T1000 (cell line): ENCODE measurements around the gene SOX1.

ENCODE experiments used
- DNase-seq: peaks from one replicate; lab custom pipeline; 2025; ENCODE audit warnings: mixed read lengths; lab: John Stamatoyannopoulos, UW

SOX1 gene

GRCh38 chr13:112058941-112059340 lies 8.0 kb upstream of the SOX1 start:
- no peak for DNase-seq

- no peak for DNase-seq
These were observed 7.3 kb upstream of the SOX1 start for GRCh38 chr13:112059457-112060281.

- no peak for DNase-seq
These were observed 6.6 kb upstream of the SOX1 start for GRCh38 chr13:112060282-112060830.

- DNase-seq, result no peak
These were observed 6.0 kb upstream of the SOX1 start for GRCh38 chr13:112060899-112061366.

DNA sequence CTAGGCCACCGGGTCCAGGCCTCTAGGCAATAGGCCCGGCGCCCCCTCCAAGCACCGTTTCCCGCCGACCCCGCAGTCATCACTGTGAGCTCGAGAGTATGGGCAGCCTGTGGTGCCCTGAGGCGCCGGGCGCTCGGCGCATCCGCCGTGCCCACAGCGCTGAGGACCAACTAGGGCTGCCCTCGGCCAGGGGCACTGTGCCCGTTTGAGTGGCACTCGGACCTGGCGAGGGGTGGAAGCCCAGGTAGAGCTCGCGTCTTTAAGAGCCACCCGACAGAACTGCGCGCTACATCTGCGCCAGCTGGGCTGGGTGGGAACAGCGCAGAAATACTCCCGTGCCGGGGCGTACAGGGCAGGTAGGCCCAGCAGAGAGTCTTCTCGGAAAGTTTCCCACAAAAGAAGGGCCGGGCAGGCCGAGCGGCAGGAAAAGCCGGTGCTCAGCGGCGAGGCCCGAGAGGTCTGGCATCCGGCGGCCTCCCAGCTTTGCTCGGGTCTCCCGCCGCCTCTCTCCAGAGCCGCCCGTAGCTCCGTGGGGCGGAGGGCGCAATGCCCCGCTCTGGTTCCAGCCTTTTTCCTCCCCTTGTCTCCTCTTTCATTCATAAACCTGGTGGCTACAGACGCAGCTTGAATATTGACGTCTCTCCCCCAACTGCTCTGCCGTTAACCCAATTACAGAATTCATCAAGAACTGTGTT lies 5.4 kb upstream of the SOX1 start:
- DNase-seq, result no peak

GRCh38 chr13:112062072-112062567 lies 4.8 kb upstream of the SOX1 start:
- DNase-seq, result no peak

DNA sequence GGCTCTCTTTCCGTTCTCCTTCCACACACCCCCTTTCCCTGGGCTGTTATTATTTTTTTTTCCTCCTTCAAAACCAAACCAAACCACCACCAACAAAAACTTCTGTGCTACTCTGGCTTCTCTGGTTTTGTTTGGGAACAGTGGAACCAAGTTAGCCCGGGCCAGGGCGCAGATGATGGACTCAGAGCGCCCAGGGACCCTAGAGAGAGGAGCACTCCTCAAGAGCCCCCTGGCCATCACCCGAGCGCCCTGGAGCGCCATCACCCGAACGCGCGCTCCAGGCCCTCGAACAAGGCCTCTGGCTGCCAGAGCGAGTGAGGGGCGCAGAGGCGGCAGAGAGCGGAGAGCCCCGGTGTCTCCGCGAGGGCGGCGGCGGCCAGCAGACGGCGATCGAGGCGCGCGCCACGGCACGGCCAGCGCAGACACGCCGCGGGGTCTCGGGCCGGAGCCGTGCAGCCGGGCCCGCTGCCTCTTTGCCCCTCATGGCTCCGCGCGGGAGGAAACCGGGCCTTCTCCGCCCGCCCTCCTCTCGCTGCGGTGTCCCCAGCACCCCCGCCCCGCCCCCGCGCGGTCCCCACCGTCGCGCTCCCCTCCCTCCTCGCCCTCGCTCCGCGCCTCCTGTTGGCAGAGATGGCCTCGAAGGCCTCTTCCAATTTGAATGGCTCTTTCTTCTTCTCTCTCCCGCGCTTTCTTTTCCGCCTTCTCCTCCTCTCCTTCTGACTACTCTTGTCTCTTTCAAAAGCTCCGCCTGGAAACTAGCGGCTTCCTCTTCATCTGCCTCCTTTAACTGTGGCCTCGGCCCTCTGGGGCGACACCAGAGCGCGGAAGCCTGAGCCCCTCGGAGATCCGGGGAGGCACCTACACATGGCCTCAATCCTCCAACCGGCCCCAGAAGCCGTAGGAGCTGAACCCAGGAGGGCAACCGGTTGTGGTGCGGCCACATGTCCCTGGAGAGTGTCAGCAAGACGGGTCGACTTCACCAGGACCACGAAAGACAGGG lies 4.1 kb upstream of the SOX1 start:
- no peak for DNase-seq

- no peak for DNase-seq
These were observed 3.1 kb upstream of the SOX1 start for GRCh38 chr13:112063807-112064206.

DNA sequence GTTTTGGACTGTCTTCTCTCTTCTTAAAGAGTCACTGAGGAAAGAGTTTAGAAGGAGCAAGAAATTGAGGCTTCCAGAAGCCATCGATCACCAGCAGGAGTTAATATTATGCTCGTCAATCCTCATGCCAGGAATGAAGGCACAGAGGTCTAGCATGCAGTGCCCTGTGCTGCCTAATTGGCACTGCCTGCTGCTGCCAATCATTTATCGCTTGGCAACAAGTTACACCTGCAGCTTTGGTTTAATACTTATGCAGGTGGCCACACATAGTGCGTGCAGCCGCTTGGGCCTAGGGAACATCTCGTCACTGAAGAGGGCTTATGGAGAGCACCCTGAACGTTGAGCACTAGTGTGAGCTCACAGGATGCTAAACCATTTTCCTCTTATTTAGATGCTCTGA lies 2.7 kb upstream of the SOX1 start:
- no peak for DNase-seq

DNA sequence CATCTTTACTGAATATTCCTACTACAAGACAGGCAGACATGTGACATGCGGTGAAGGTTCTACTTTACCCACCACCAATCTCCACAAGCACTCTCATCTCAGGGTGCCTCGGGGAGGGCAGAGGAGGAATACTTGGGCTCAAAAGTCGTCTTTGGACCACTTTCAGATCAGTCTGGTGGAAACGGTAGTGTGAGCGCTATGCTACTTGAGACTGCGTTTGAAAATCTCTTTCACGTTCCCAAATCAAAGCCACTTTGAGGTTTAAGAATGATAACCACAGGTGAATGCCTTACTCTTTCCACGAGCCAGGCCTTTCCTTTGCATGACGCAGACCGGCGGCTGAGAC lies 1.5 kb upstream of the SOX1 start:
- DNase-seq, result no peak

GRCh38 chr13:112065867-112066623 lies 904 bp upstream of the SOX1 start:
- no peak for DNase-seq

DNA sequence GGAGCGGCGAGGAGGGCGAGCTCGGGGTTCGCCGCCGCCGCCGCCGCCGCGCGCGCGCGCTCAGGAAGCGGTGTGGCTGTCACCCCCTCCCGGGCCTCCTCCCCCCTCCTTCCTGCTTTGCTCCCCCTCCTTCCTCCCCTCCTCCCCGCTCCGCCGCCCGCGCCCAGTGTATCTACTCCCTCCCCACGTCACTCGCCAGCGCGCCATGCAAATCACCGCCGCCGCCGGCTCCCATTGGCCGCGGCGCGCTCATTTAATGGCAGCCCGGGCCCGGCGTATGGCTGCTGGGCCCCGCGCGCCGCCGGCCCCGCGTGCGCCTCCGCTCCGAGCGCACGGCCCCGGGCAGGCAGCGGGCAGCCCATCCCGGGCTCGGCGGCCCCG lies 335 bp upstream of the SOX1 start:
- peak; percentile 70 for DNase-seq

- no peak for DNase-seq
These were observed 1.1 kb downstream of the SOX1 start for GRCh38 chr13:112067871-112068539.

GRCh38 chr13:112068540-112069060 lies 1.7 kb downstream of the SOX1 start:
- DNase-seq, result no peak

DNA sequence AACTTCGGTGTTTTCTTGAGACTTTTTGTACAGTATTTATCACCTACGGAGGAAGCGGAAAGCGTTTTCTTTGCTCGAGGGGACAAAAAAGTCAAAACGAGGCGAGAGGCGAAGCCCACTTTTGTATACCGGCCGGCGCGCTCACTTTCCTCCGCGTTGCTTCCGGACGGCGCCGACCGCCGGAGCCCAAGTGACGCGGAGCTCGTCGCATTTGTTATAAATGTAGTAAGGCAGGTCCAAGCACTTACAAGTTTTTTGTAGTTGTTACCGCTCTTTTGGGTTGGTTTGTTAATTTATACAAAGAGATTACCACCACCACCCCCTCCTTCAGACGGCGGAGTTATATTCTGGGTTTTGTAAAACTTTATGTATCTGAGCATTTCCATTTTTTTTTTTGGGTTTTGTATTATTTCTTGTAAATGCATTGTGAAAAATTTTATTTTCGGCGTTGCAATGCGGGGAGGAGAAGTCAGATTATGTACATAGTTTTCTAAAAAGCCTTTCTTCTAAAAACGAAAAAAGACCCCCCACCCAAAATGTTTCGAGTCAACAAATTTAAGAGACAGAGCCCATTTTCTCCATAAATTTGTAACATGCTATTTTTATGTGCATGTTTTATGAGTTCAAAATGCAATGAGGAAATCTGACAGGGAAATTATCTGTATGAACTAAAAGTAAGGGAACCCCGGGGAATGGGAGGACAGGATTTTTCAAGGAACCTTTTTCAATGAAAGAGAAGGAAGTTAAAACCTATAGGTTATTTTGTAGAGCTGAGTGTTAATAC lies 2.3 kb downstream of the SOX1 start:
- DNase-seq, result no peak

DNA sequence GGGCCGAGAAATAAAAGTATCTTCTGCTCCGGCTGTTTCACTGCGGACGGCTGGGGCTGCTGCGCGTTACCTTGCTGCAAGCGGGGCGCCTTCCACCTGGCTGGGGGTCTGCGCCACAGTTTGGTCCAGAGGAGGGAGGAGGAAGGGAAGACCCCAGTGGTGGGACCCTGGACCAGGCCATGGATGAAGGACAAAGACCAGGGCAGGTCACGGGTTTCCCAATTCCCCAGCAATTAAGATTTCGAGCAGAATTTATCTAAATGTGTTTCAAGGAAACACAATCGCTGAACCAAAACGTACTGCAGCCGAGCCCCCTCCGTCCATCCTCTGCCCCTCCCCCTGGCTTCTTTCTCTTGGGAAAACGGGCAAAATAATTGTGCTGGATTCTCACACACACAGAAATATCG lies 2.9 kb downstream of the SOX1 start:
- no peak for DNase-seq

DNA sequence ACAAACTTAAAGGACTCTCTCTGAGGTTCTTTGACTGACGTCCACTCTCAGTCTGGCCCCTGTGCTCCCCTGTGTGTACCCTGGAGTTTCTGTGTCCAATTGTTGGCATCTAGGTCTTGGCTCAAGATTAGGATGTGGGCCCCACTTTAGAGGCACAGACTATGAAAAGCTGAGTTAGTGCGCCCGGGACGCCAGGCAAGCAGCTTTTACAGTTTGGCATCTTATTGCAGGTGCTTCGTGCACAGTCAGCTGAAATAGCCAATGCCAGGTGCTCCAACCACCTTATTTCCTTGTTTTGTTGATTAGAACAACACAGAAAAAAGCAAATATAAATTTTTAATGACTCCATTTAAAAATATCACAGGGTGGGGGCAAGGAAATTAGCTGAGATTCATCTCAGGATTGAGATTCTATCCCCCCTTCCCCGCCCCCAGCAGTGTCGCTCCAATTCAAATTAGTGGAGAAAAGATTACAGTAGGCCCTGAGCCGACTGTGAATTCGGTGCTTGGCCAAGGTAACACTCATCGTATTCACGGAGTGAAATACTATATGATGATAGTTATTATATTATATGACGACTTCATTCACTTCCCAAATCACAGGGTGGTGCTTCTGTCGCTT lies 4.3 kb downstream of the SOX1 start:
- DNase-seq, result no peak

DNA sequence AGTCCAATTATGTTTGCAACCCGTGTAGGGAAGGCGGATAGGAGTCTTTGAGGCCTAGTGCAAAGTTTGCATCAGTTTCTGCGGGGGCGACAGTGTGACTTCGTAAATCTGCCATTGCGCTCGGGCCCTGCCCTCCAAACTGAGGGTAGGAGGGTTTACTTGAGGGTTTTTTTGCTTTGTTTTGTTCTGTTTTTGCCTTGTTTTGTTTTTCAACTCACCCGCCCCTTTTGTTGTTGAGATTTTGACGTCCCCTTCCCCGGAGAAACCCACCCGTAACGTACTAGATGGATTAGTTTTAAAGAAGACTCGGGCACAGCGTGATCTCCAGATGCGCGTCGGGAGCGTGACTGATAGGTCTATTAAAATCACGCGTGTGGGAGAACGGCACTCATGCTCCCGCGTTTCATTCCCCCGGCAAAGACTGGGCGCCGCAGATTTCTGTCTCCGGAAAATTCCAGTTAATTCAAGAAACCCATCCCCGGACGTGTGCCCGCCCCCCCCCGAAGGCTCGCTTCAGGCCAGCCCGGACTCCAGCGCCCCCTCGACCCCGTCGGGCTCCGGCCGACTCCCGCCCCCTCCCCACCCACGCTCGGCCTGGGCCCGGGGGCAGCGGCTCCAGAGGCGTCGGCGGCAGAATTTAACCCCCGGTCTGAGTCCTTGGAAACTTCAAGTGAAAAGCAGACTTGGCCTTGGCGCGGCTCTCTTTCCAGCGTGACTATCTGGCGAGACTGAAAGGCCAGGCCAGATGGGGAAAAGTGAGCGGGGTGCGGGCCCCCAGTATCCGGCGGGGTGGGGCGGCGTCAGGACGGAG lies 5.0 kb downstream of the SOX1 start:
- DNase-seq, result no peak
